ENCODE data around the gene WDR11. TPM values are rescaled to one million over a fixed set of nuclear protein-coding genes. Genes with fewer than 3 reads are reported as not detected.

The WDR11 gene
- total and polyA plus RNA-seq, 9 of the 15 experiments (the other 6 are each of a cell fraction or from before 2014, with no cell fraction given): 12.4 to 50.7 (median 23.6) TPM

DNA sequence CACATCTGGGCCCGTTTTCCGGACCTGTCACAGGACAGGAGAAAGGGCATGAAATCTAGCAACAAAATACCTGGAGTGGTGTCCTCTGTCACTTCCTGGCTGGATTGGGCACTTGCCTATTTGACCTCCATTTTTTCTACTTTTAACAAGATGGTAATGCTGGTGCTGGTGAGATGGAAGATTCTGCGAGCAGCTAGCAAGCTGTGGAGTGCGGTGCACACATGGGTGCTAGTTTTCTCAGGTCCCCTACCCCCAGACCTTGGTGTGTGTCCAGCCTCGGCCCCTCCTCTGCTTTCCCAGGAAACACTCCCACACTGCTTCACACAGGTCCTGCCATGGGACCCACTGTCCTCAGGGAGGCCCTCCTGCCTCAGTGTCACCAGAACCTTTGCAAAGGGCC is 87.7 kb downstream of the WDR11 start:
- H4K20me1 ChIP-seq (replicated peaks; ENCODE audit: control insufficient read depth, insufficient read depth, low read length): no peaks in the 10 kb centered on the region
- H3K4me3 ChIP-seq: no peak overlapping the region
- intact Hi-C loops (cut with micrococcal nuclease) (no loop called here), in situ Hi-C loops (cut with MboI) (loop anchor here (25.0 kb wide), 1 partner anchor 973 kb away; no protein-coding TSS in a partner anchor)
- H3K27ac ChIP-seq (ENCODE audit: extremely low read depth, low read depth, low read length): no peak overlapping the region
- TF ChIP-seq CBX5 (IDR thresholded peaks at IDR 0.05; ENCODE audit: borderline replicate concordance, low read depth) (no peak), KDM5B (IDR thresholded peaks at IDR 0.05; ENCODE audit: insufficient replicate concordance, low read depth, low read length) (no peak), ZNF212 (CRISPR knock-in tag; IDR thresholded peaks at IDR 0.05) (no peak), C11orf30 (IDR thresholded peaks at IDR 0.05; ENCODE audit: low read depth) (no peak), ZNF561 (CRISPR knock-in tag; conservative IDR thresholded peaks at IDR 0.05) (no peak), ARID1B (IDR thresholded peaks at IDR 0.05) (no peak)
- no peak overlapping the region for H3K9ac ChIP-seq (ENCODE audit: insufficient read depth in 1 of 2, low read depth in 2 of 2, low read length in 2 of 2)
- POLR2A ChIA-PET: no interaction called here
- CTCF ChIA-PET (ENCODE audit: low intra/inter-chr PET ratio): no interaction called here
- H3K4me1 ChIP-seq (replicated peaks in 1 of 2; ENCODE audit: control insufficient read depth in 2 of 2, insufficient read depth in 2 of 2, low read length in 2 of 2): no peaks in the 10 kb centered on the region; a peak in 1 of 5 replicates
- H3K27me3 ChIP-seq (ENCODE audit: control insufficient read depth in 2 of 2, insufficient read depth in 2 of 2, low read length in 2 of 2): peaks cover 0 to 12% of the 10 kb centered on the region in 2 experiments; a peak in 1 of 5 replicates
- no peak for ATAC-seq
- H3K36me3 ChIP-seq (ENCODE audit: control insufficient read depth, insufficient read depth, low read length): no peaks in the 10 kb centered on the region
- no peaks in the 10 kb centered on the region for H3K9me3 ChIP-seq (replicated peaks; ENCODE audit: control insufficient read depth, insufficient read depth, low read depth, low read length)
- no peak for DNase-seq (ENCODE audit: extremely low read depth in 1 of 4, low spot score in 3 of 4)
- no peak for FAIRE-seq
- no peaks in the 10 kb centered on the region for H3K9me1 ChIP-seq (ENCODE audit: control insufficient read depth, insufficient read depth, low read length)
- no peak overlapping the region for H2AFZ ChIP-seq (ENCODE audit: low read depth, low read length)
- H3K79me2 ChIP-seq (ENCODE audit: control insufficient read depth, insufficient read depth, low read length): no peaks in the 10 kb centered on the region
- WGBS (ENCODE audit: insufficient coverage, low coverage, missing lambda C conversion rate): 1% methylated on average over 5 of the region's 5 CpGs
- H3K4me2 ChIP-seq (ENCODE audit: insufficient read depth, low read length): no peak overlapping the region
- BruUV-seq (replicated peaks): no TSS peak

DNA sequence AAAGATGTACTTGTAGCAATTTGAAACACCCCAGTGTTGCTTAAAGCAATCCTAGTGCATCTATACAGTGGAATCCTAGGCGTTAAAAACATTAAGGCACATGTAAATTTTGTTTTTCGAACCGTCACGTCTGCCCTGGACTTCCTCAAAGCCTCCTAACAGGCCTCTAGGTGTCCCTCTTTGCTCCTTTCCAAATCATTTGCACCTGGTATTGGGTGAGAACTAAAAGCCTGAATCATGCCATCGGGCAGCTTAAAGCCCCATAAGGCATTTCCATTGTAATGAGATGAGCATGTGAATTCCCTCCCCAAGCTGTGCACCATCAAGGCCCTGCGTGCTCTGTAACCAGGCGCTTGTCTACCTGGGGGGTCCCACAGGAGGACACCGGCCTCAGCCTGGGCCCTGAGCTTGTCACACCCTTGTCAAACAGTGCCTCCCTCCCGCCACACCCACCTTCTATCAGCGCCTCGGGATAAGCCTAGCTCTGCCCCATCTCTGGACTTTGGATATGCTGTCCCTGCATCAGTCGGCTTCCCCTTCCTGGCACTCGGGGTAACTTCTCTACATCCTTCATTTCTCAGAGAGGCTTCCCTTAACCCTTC is 89.2 kb downstream of the WDR11 start:
- no peak for FAIRE-seq
- in situ Hi-C loops (cut with MboI) (loop anchor here (10.0 to 25.0 kb wide), 2 partner anchors 794 to 972 kb away; no protein-coding TSS in a partner anchor), intact Hi-C loops (cut with micrococcal nuclease) (loop anchor here (10.0 kb wide), 2 partner anchors 664 to 794 kb away; no protein-coding TSS in a partner anchor)
- no peak overlapping the region for H3K4me2 ChIP-seq (ENCODE audit: insufficient read depth, low read length)
- no peak overlapping the region for H3K4me3 ChIP-seq
- no peak overlapping the region for H2AFZ ChIP-seq (ENCODE audit: low read depth, low read length)
- WGBS (ENCODE audit: insufficient coverage, low coverage, missing lambda C conversion rate): 1% methylated on average over 13 of the region's 13 CpGs
- no peaks in the 10 kb centered on the region for H4K20me1 ChIP-seq (replicated peaks; ENCODE audit: control insufficient read depth, insufficient read depth, low read length)
- CTCF ChIA-PET (ENCODE audit: low intra/inter-chr PET ratio): no interaction called here
- no peaks in the 10 kb centered on the region; a peak in 1 of 5 replicates for H3K4me1 ChIP-seq (replicated peaks in 1 of 2; ENCODE audit: control insufficient read depth in 2 of 2, insufficient read depth in 2 of 2, low read length in 2 of 2)
- H3K27ac ChIP-seq (ENCODE audit: extremely low read depth, low read depth, low read length): no peak overlapping the region
- H3K9me1 ChIP-seq (ENCODE audit: control insufficient read depth, insufficient read depth, low read length): no peaks in the 10 kb centered on the region
- ATAC-seq: no peak
- BruUV-seq (replicated peaks): no TSS peak
- no peaks in the 10 kb centered on the region for H3K79me2 ChIP-seq (ENCODE audit: control insufficient read depth, insufficient read depth, low read length)
- H3K36me3 ChIP-seq (ENCODE audit: control insufficient read depth, insufficient read depth, low read length): no peaks in the 10 kb centered on the region
- H3K9me3 ChIP-seq (replicated peaks; ENCODE audit: control insufficient read depth, insufficient read depth, low read depth, low read length): no peaks in the 10 kb centered on the region
- H3K27me3 ChIP-seq (ENCODE audit: control insufficient read depth in 2 of 2, insufficient read depth in 2 of 2, low read length in 2 of 2): peaks cover 0 to 12% of the 10 kb centered on the region in 2 experiments; a peak in 1 of 5 replicates
- no peak for TF ChIP-seq NCOA6 (IDR thresholded peaks at IDR 0.05)
- TF ChIP-seq POLR2A (conservative IDR thresholded peaks at IDR 0.05): no peak
- H3K9ac ChIP-seq (ENCODE audit: insufficient read depth in 1 of 2, low read depth in 2 of 2, low read length in 2 of 2): no peak overlapping the region
- no peak for DNase-seq (ENCODE audit: extremely low read depth in 1 of 4, low spot score in 3 of 4)
- POLR2A ChIA-PET: no interaction called here

Data from K562 (cell line).